Heart left ventricle (tissue), 16 donors: ENCODE measurements around the gene GCNT2. TPM values are rescaled to one million over a fixed set of nuclear protein-coding genes. Genes with fewer than 3 reads are reported as not detected.
A peak's percentile ranks its signal among the peaks of the same experiment; 100 is the strongest.

Experiments
- ATAC-seq, 4 donors: fragments of 200-7000 bp; cut with Tn5 transposase; one replicate each; pipeline ENCODE4 v1.9.1; 2020 to 2022; ENCODE audit warnings: moderate library complexity in 4 of 4, mild to moderate bottlenecking in 3 of 4, moderate number of reproducible peaks in 1 of 4
- DNase-seq, 5 donors: peaks; one replicate each; pipeline ENCODE4 v3.0.0-alpha.2; 2020
- H3K27ac ChIP-seq, 12 donors: fragments of 200-600 bp; sonication (generic) in 4 of 12; one replicate each; pipeline versions ENCODE4 v1.5.0 to v1.8.0; 2016 to 2022; ENCODE audit warnings: mild to moderate bottlenecking in 2 of 12
- H3K27me3 ChIP-seq, 9 donors: fragments of 200-600 bp; sonication (generic) in 2 of 9; one replicate each; pipeline versions ENCODE4 v1.5.1 to v1.8.0; 2016 to 2022; ENCODE audit warnings: mild to moderate bottlenecking in 3 of 9
- H3K36me3 ChIP-seq, 9 donors: fragments of 200-600 bp; sonication (generic) in 2 of 9; one replicate each; pipeline versions ENCODE4 v1.5.0 to v1.8.0; 2018 to 2022; ENCODE audit warnings: mild to moderate bottlenecking in 2 of 9
- H3K4me1 ChIP-seq, 12 donors: fragments of 200-600 bp; sonication (generic) in 4 of 12; one replicate each; pipeline versions ENCODE4 v1.5.0 to v1.8.0; 2016 to 2022; ENCODE audit warnings: mild to moderate bottlenecking in 3 of 12
- H3K4me3 ChIP-seq, 12 donors: fragments of 200-600 bp; sonication (generic) in 4 of 12; one replicate each; pipeline versions ENCODE4 v1.5.0 to v1.8.0; 2017 to 2022; ENCODE audit warnings: mild to moderate bottlenecking in 9 of 12, moderate library complexity in 4 of 12
- H3K9me3 ChIP-seq, 12 donors: fragments of 200-600 bp; sonication (generic) in 4 of 12; one replicate each; pipeline versions ENCODE4 v1.5.0 to v1.8.0; 2016 to 2022; ENCODE audit warnings: mild to moderate bottlenecking in 1 of 12
- POLR2A ChIP-seq, 2 donors: fragments of 450-650 bp; IDR thresholded peaks; one replicate each; pipeline ENCODE4 v1.6.1; 2017; ENCODE audit warnings: antibody characterized with exemption in 2 of 2, mild to moderate bottlenecking in 2 of 2, moderate library complexity in 2 of 2
- WGBS, 4 donors: extraction: QIAGEN DNeasy Blood & Tissue Kit in 2 of 4; methylation state at CpG; one replicate each; pipeline versions ENCODE4 v1.1.5 to v1.1.7; 2013 to 2018; 5-methylcytosine and 5-hydroxymethylcytosine counted together
- intact Hi-C, 10 donors: fragments of 100-400 bp; cut with DNase I; formaldehyde crosslinking; loops; one replicate each; pipeline versions ENCODE4 v1.11.1 to v1.14.2; 2022
- polyA plus RNA-seq, 2 donors: library from polyadenylated mRNA; stranded (reverse); fragments of 200-250 nt; gene quantifications; one replicate each; pipeline ENCODE4 v1.2.3, GENCODE V29; 2013
- total RNA-seq, 9 donors: library from RNA; depleted of rRNA in 2 of 9; stranded (reverse); fragments of >200 nt in 2 of 9; fragmentation: NEBNext Ultra II Directional in 3 of 9; extraction: Animal tissue kit (Norgen Biotek cat#: 25700) in 3 of 9; gene quantifications; one replicate each; pipeline versions ENCODE4 v1.1.0 to v1.2.4, GENCODE V29; 2016 to 2023
- TF ChIP-seq, protein P1 (sequence below), 12 donors: fragments of 200-600 bp; sonication (generic) in 4 of 12; IDR thresholded peaks; one replicate each; pipeline versions ENCODE4 v1.5.0 to v1.8.0; 2018 to 2022; ENCODE audit warnings: antibody characterized with exemption in 12 of 12, mild to moderate bottlenecking in 5 of 12
- donor health status: ischemic (EF 13 %, LVEDD 7.1; RV severe dilation, severe dysfunction).
- donor health status: healthy with polysubstance abuse.
- donor health status: DM: no; HTN: yes; CAD: no.
- donor health status: DM: no; HTN: no; CAD: no.
- donor health status: ischemic (EF 25% LVEDD 6.9; RV normal size, moderate dysfunction).
- donor health status: ischemic (EF 25% LVEDD 5.7; RV mildly dilated, moderate dysfunction).
- donor health status: healthy.
- donor health status: DM: yes; HTN: yes; CAD: no.
- donor health status: ischemic (EF 35%, LVEDD 5.7; RV mildly dilated, moderate dysfunction).
- donor health status: nonischemic (EF 11% LVEDD 7.7; RV severe dilation, severe dysfunction).
- donor health status: DM: yes; HTN: yes; CAD: no.
- donor health status: PGD.
- donor health status: ischemic (EF 29% LVEDD 5.4; RV normal size, mild dysfunction).
- donor health status: nonischemic (EF 23%, LVEDD 6.1; RV moderate dilation, normal function).

Gene GCNT2
- total and polyA plus RNA-seq, 11 donors = 15.1 to 68.8 (median 40.9) TPM

DNA sequence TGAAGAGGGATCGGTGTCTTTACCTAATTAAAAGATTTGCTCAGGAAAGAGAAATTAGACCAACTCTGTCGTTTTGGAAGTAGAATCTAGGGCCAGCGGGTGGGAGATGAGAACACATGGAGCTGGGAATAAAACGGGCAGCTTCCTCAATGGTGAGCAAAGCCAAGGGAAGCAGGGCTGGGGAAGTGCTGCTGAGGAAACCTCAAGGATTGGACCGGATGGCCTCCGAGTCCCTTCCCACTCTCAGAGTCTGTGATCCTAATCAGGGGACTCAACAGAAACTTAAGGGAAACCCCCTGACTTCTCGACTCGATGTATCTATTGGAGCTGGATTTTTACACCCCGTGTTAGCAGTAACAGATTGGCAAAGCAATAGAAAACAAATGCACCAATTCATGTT, 10.8 kb downstream of the GCNT2 start:
- intact Hi-C loops = no loop called here
- 44 to 57% (median 50%) methylated on average over 9 of the region's 9 CpGs for WGBS, 4 donors
- peak overlapping the region in 7 of 12 donors; percentile 8 to 29 (median 19) for H3K4me3 ChIP-seq
- TF ChIP-seq, protein P1, sequence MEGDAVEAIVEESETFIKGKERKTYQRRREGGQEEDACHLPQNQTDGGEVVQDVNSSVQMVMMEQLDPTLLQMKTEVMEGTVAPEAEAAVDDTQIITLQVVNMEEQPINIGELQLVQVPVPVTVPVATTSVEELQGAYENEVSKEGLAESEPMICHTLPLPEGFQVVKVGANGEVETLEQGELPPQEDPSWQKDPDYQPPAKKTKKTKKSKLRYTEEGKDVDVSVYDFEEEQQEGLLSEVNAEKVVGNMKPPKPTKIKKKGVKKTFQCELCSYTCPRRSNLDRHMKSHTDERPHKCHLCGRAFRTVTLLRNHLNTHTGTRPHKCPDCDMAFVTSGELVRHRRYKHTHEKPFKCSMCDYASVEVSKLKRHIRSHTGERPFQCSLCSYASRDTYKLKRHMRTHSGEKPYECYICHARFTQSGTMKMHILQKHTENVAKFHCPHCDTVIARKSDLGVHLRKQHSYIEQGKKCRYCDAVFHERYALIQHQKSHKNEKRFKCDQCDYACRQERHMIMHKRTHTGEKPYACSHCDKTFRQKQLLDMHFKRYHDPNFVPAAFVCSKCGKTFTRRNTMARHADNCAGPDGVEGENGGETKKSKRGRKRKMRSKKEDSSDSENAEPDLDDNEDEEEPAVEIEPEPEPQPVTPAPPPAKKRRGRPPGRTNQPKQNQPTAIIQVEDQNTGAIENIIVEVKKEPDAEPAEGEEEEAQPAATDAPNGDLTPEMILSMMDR (IDR thresholded peaks at IDR 0.05) = no peak
- no peak for TF ChIP-seq POLR2A (IDR thresholded peaks at IDR 0.05)
- DNase-seq (peak in 1 of 5 donors; percentile 29), ATAC-seq (peak in 1 of 4 donors; percentile 55)
- no peaks in the 10 kb centered on the region for H3K27me3 ChIP-seq
- no peaks in the 10 kb centered on the region for H3K9me3 ChIP-seq
- H3K4me1 ChIP-seq = peaks cover 0 to 69% (median 4%) of the 10 kb centered on the region in 12 donors
- peak overlapping the region in 5 of 12 donors; percentile 1 to 69 (median 34) for H3K27ac ChIP-seq
- H3K36me3 ChIP-seq = no peaks in the 10 kb centered on the region

DNA sequence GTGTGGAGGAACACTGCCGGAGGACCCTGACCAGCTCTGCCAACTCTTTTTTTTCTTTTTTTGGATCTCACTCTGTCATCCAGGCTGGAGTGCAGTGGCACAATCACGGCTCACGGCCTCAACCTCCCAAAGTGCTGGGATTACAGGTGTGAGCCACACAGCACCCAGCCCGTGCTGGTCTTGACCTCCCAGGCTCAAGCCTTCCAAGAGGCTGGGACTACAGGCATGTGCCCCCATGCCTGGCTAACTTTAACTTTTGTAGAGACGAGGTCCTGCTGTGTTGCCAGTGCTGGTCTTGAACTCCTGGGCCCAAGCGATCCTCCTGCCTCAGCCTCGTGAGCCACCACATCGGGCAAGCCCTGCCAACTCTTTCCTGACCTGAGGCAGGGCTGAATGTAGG, 11.2 kb downstream of the GCNT2 start:
- Histone ChIP-seq H3K4me1 (peaks cover 0 to 69% (median 4%) of the 10 kb centered on the region in 12 donors), H3K27ac (peak overlapping the region in 6 of 12 donors; percentile 1 to 69 (median 32)), H3K27me3 (no peaks in the 10 kb centered on the region), H3K9me3 (no peaks in the 10 kb centered on the region), H3K4me3 (peak overlapping the region in 8 of 12 donors; percentile 8 to 29 (median 18)), H3K36me3 (no peaks in the 10 kb centered on the region)
- no peak for TF ChIP-seq POLR2A (IDR thresholded peaks at IDR 0.05)
- TF ChIP-seq, protein P1 (IDR thresholded peaks at IDR 0.05) = no peak
- intact Hi-C loops = no loop called here
- WGBS, 4 donors = 60 to 72% (median 64%) methylated on average over 8 of the region's 8 CpGs
- ATAC-seq (no peak), DNase-seq (no peak)

DNA sequence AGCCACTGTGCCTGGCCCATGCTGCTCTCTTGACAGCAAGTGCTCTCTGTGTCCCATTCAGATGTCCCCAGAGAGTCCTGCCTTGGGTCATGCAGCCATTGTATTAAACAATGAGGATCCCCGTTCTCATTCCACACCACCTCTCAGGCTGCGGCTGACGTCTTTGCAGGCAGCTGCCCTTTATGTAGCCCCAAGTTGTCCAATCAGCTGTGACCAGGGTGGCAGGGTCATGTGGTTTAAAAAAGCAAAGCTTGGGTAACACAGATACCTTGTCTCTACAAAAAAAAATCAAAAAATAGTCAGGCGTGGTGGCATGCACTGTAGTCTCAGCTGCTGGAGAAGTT, 13.2 kb downstream of the GCNT2 start:
- Histone ChIP-seq H3K4me3 (no peak overlapping the region), H3K27ac (peak overlapping the region in 1 of 12 donors; percentile 58), H3K9me3 (no peaks in the 10 kb centered on the region), H3K27me3 (no peaks in the 10 kb centered on the region), H3K36me3 (no peaks in the 10 kb centered on the region), H3K4me1 (peaks cover 0 to 62% (median 2%) of the 10 kb centered on the region in 12 donors)
- no peak for DNase-seq
- TF ChIP-seq POLR2A (IDR thresholded peaks at IDR 0.05) = no peak
- TF ChIP-seq, protein P1 (IDR thresholded peaks at IDR 0.05) = no peak
- intact Hi-C loops = no loop called here
- no peak for ATAC-seq
- 56 to 76% (median 62%) methylated on average over 4 of the region's 4 CpGs for WGBS, 4 donors

DNA sequence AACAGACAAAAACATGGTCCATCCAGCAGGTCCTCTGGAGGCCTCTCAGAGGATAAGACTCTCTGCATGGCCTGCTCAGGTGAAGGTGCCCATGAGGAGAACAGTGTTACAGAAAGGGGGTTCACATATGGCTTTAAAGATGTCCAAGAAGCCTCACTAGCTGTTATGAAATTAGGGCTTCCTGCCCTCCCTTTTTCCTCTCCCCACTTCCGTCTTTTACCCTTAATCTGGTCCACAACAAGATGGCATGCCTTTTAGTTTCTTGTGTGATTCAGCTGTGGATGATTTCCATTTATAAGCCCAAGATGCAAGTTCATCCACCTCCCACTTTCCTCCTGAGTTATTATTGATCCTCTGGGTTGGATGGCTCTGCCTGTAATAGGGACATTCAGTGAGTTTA, 14.0 kb downstream of the GCNT2 start:
- Histone ChIP-seq H3K36me3 (no peaks in the 10 kb centered on the region), H3K4me3 (no peak overlapping the region), H3K27me3 (no peaks in the 10 kb centered on the region), H3K4me1 (peaks cover 0 to 55% (median 2%) of the 10 kb centered on the region in 12 donors), H3K27ac (peak overlapping the region in 1 of 12 donors; percentile 58), H3K9me3 (no peaks in the 10 kb centered on the region)
- intact Hi-C loops = no loop called here
- ATAC-seq = no peak
- WGBS, 4 donors = 48 to 74% (median 65%) methylated on average over 1 of the region's 1 CpG
- TF ChIP-seq, protein P1 (IDR thresholded peaks at IDR 0.05) = no peak
- TF ChIP-seq POLR2A (IDR thresholded peaks at IDR 0.05) = no peak
- no peak for DNase-seq
